Nephron (organoid): Measurements from ENCODE around the gene ZNF358.

Experiments
- H3K27ac Mint-ChIP-seq, 3 experiments: 2 replicates each; pipeline ENCODE4 v1.8.0; 2020; ENCODE audit warnings: mixed read lengths in 3 of 3, mild to moderate bottlenecking in 2 of 3, moderate library complexity in 1 of 3
- H3K27me3 Mint-ChIP-seq: 2 replicates; pipeline ENCODE4 v1.8.0; 2021; ENCODE audit warnings: low read depth, mild to moderate bottlenecking, moderate library complexity, mixed read lengths
- H3K36me3 Mint-ChIP-seq: 2 replicates; pipeline ENCODE4 v1.8.0; 2020; ENCODE audit warnings: low read depth, mixed read lengths
- H3K4me1 Mint-ChIP-seq: 2 replicates; pipeline ENCODE4 v1.8.0; 2020; ENCODE audit warnings: mixed read lengths
- H3K4me3 Mint-ChIP-seq, 3 experiments: 2 replicates each; pipeline ENCODE4 v1.8.0; 2020; ENCODE audit warnings: mild to moderate bottlenecking in 3 of 3, mixed read lengths in 3 of 3, moderate library complexity in 2 of 3
- H3K9me3 Mint-ChIP-seq: 2 replicates; pipeline ENCODE4 v1.8.0; 2020; ENCODE audit warnings: mixed read lengths
- CTCF ChIP-seq, 3 experiments: fragments of 200-600 bp; sonication (generic); IDR thresholded peaks; one replicate each; pipeline ENCODE4 v1.5.0; 2021; ENCODE audit warnings: antibody characterized with exemption in 3 of 3; ENCODE audit not compliant: unreplicated experiment in 3 of 3

ZNF358 gene

GRCh38 chr19:7558667-7559066 lies 42.8 kb downstream of the ZNF358 start:
- H3K4me1 Mint-ChIP-seq: no peaks in the 10 kb centered on the region
- TF ChIP-seq CTCF (IDR thresholded peaks at IDR 0.05; ENCODE audit: unreplicated experiment in 3 of 3): no peak
- peaks cover 40% of the 10 kb centered on the region for H3K36me3 Mint-ChIP-seq
- H3K27ac Mint-ChIP-seq: no peak overlapping the region
- no peaks in the 10 kb centered on the region for H3K27me3 Mint-ChIP-seq
- no peaks in the 10 kb centered on the region for H3K9me3 Mint-ChIP-seq
- no peak overlapping the region for H3K4me3 Mint-ChIP-seq

- Mint-ChIP-seq H3K36me3 (peaks cover 39% of the 10 kb centered on the region), H3K4me3 (no peak overlapping the region), H3K27me3 (no peaks in the 10 kb centered on the region), H3K4me1 (no peaks in the 10 kb centered on the region), H3K9me3 (no peaks in the 10 kb centered on the region), H3K27ac (no peak overlapping the region)
- TF ChIP-seq CTCF (IDR thresholded peaks at IDR 0.05; ENCODE audit: unreplicated experiment in 3 of 3): no peak
Observed at GRCh38 chr19:7559102-7559501, 43.2 kb downstream of the ZNF358 start.

- no peak for TF ChIP-seq CTCF (IDR thresholded peaks at IDR 0.05; ENCODE audit: unreplicated experiment in 3 of 3)
- no peaks in the 10 kb centered on the region for H3K9me3 Mint-ChIP-seq
- H3K4me3 Mint-ChIP-seq: no peak overlapping the region
- no peaks in the 10 kb centered on the region for H3K27me3 Mint-ChIP-seq
- H3K27ac Mint-ChIP-seq: no peak overlapping the region
- H3K4me1 Mint-ChIP-seq: no peaks in the 10 kb centered on the region
- H3K36me3 Mint-ChIP-seq: peaks cover 39% of the 10 kb centered on the region
Observed at GRCh38 chr19:7560255-7560654, 44.4 kb downstream of the ZNF358 start.

GRCh38 chr19:7561325-7561724 lies 45.4 kb downstream of the ZNF358 start:
- H3K4me3 Mint-ChIP-seq: no peak overlapping the region
- H3K9me3 Mint-ChIP-seq: no peaks in the 10 kb centered on the region
- no peaks in the 10 kb centered on the region for H3K4me1 Mint-ChIP-seq
- H3K36me3 Mint-ChIP-seq: peaks cover 37% of the 10 kb centered on the region
- TF ChIP-seq CTCF (IDR thresholded peaks at IDR 0.05; ENCODE audit: unreplicated experiment in 3 of 3): no peak
- no peak overlapping the region for H3K27ac Mint-ChIP-seq
- H3K27me3 Mint-ChIP-seq: no peaks in the 10 kb centered on the region

- Mint-ChIP-seq H3K27ac (no peak overlapping the region), H3K27me3 (no peaks in the 10 kb centered on the region), H3K36me3 (peaks cover 27% of the 10 kb centered on the region), H3K4me3 (no peak overlapping the region), H3K9me3 (no peaks in the 10 kb centered on the region), H3K4me1 (no peaks in the 10 kb centered on the region)
- TF ChIP-seq CTCF (IDR thresholded peaks at IDR 0.05; ENCODE audit: unreplicated experiment in 3 of 3): no peak
Observed at GRCh38 chr19:7562646-7563393, 46.9 kb downstream of the ZNF358 start.

- Mint-ChIP-seq H3K4me1 (no peaks in the 10 kb centered on the region), H3K27me3 (no peaks in the 10 kb centered on the region), H3K36me3 (peaks cover 13% of the 10 kb centered on the region), H3K27ac (no peak overlapping the region), H3K9me3 (no peaks in the 10 kb centered on the region), H3K4me3 (no peak overlapping the region)
- no peak for TF ChIP-seq CTCF (IDR thresholded peaks at IDR 0.05; ENCODE audit: unreplicated experiment in 3 of 3)
Observed at GRCh38 chr19:7564866-7565265, 49.0 kb downstream of the ZNF358 start.
